ENCODE data around the gene ARF6.

Gene ARF6

GRCh38 chr14:49853158-49853477 lies 39.8 kb upstream of the ARF6 start:
- TF ChIP-seq SP7 (tag by site-specific recombination; IDR thresholded peaks at IDR 0.05) (0 out of 2 replicates have a peak, but pooled peaks have one; percentile 6), ZNF2 (tag by site-specific recombination; IDR thresholded peaks at IDR 0.05) (no peak), WT1 (tag by site-specific recombination; IDR thresholded peaks at IDR 0.05) (no peak), ZBTB17 (tag by site-specific recombination; IDR thresholded peaks at IDR 0.05) (peak; percentile 85; the same call in 1 of the 2 replicates)
- Histone ChIP-seq H3K36me3 (ENCODE audit: control insufficient read depth in 2 of 2, insufficient read depth in 1 of 2, low read length in 2 of 2) (peaks cover 14 to 23% of the 10 kb centered on the region in 2 experiments), H3K27ac (ENCODE audit: extremely low read depth, low read depth, low read length) (peak overlapping the region; percentile 88), H3K4me1 (ENCODE audit: control insufficient read depth, insufficient read depth, low read length) (peaks cover 21% of the 10 kb centered on the region), H3K4me3 (ENCODE audit: low read depth, low read length) (peak overlapping the region; percentile 82), H3K9me3 (ENCODE audit: control insufficient read depth, insufficient read depth, low read depth, low read length) (no peaks in the 10 kb centered on the region)
- POLR2A ChIA-PET = interaction anchor here (0.8 to 2.9 kb wide), 11 partner anchors 9 to 391 kb away, joined by 3 to 38 read pairs (median 4); partner anchors contain the start of genes ARF6, KLHDC1, MGAT2 and RPL36AL
- CTCF ChIA-PET = interaction anchor here (0.6 to 4.8 kb wide), 13 partner anchors 10 to 968 kb away, joined by 3 to 91 read pairs (median 4); no protein-coding TSS in a partner anchor

- Histone ChIP-seq H3K27ac (ENCODE audit: extremely low read depth, low read depth, low read length) (no peak overlapping the region), H3K9me3 (ENCODE audit: control insufficient read depth, insufficient read depth, low read depth, low read length) (no peaks in the 10 kb centered on the region), H3K4me3 (ENCODE audit: low read depth, low read length) (peak overlapping the region; percentile 20), H3K36me3 (ENCODE audit: control insufficient read depth in 2 of 2, insufficient read depth in 1 of 2, low read length in 2 of 2) (peaks cover 14 to 17% of the 10 kb centered on the region in 2 experiments), H3K4me1 (ENCODE audit: control insufficient read depth, insufficient read depth, low read length) (peaks cover 21% of the 10 kb centered on the region)
- CTCF ChIA-PET = interaction anchor here (0.6 to 4.8 kb wide), 10 partner anchors 10 to 974 kb away, joined by 3 to 91 read pairs (median 3); no protein-coding TSS in a partner anchor
- POLR2A ChIA-PET = interaction anchor here (0.7 to 2.9 kb wide), 5 partner anchors 8 to 233 kb away, joined by 3 to 38 read pairs (median 8); partner anchors contain the start of genes MGAT2 and RPL36AL
- no peak for TF ChIP-seq ZBTB11 (tag by site-specific recombination; conservative IDR thresholded peaks at IDR 0.05; ENCODE audit: low read depth)
- 0 out of 2 replicates have a peak, but pooled peaks have one; percentile 54 for TF ChIP-seq ZNF2 (tag by site-specific recombination; IDR thresholded peaks at IDR 0.05)
- no peak for TF ChIP-seq EGR2 (tag by site-specific recombination; IDR thresholded peaks at IDR 0.05; ENCODE audit: low read depth)
- 0 out of 2 replicates have a peak, but pooled peaks have one; percentile 38 for TF ChIP-seq ZNF768 (tag by site-specific recombination; IDR thresholded peaks at IDR 0.05)
- TF ChIP-seq ZNF561 (tag by site-specific recombination; IDR thresholded peaks at IDR 0.05; ENCODE audit: borderline replicate concordance) = 0 out of 2 replicates have a peak, but pooled peaks have one; percentile 34
- no peak for TF ChIP-seq ZNF692 (tag by site-specific recombination; IDR thresholded peaks at IDR 0.05)
- TF ChIP-seq AEBP2 (tag by site-specific recombination; IDR thresholded peaks at IDR 0.05; ENCODE audit: borderline replicate concordance) = no peak
- TF ChIP-seq ZBTB26 (tag by site-specific recombination; optimal IDR thresholded peaks at IDR 0.05) = peak; percentile 50
- TF ChIP-seq ZFHX2 (tag by site-specific recombination; conservative IDR thresholded peaks at IDR 0.05) = no peak
- TF ChIP-seq ZSCAN4 (tag by site-specific recombination; IDR thresholded peaks at IDR 0.05) = no peak
- no peak for TF ChIP-seq ZSCAN30 (tag by site-specific recombination; IDR thresholded peaks at IDR 0.05)
- TF ChIP-seq ZNF280D (tag by site-specific recombination; IDR thresholded peaks at IDR 0.05) = no peak
- TF ChIP-seq ZNF549 (tag by site-specific recombination; IDR thresholded peaks at IDR 0.05) = no peak
Observed at GRCh38 chr14:49853572-49854375, 39.1 kb upstream of the ARF6 start.
